ENCODE measurements around the gene ENDOV.

ENDOV gene

DNA sequence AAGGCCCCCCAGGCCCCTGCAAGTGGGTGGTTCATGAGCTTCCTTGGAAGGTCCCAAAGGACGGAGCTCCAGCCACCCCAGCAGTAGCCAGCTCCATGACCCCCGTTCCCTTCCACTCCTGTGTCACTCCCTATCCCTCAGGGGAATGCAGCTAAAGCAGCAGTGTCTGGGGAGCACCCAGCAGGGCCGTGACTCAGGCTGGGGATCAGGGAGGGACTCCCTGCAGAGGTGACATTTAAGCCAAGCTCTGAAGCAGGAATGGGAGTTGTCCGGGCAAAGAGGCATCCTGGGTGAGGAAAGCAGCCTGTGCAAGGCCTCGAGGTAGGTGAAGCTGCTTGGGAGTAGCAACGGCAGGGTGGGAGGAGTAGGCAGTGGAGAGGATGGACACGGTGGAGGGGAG is 72.5 kb downstream of the ENDOV start:
- no peak for TF ChIP-seq NFIC (IDR thresholded peaks at IDR 0.05)
- TF ChIP-seq EP300 (IDR thresholded peaks at IDR 0.05; ENCODE audit: borderline replicate concordance) = no peak
- no peak for TF ChIP-seq FOXM1 (IDR thresholded peaks at IDR 0.05; ENCODE audit: borderline replicate concordance, low read depth)
- TF ChIP-seq CEBPB (IDR thresholded peaks at IDR 0.05) = no peak
- no peak for TF ChIP-seq CREB1 (IDR thresholded peaks at IDR 0.05; ENCODE audit: low read depth)
- no peak for TF ChIP-seq EGR1 (IDR thresholded peaks at IDR 0.05)

Measured in Ishikawa (cell line).